GM18502 (cell line): Measurements from ENCODE around the gene TPM3.

ENCODE experiments used
- ATAC-seq: cut with Tn5 transposase; IDR thresholded peaks from one replicate; pipeline ENCODE4 v1.9.1; 2021; ENCODE audit warnings: mild to moderate bottlenecking; ENCODE audit not compliant: unreplicated experiment, poor library complexity

Gene TPM3

DNA sequence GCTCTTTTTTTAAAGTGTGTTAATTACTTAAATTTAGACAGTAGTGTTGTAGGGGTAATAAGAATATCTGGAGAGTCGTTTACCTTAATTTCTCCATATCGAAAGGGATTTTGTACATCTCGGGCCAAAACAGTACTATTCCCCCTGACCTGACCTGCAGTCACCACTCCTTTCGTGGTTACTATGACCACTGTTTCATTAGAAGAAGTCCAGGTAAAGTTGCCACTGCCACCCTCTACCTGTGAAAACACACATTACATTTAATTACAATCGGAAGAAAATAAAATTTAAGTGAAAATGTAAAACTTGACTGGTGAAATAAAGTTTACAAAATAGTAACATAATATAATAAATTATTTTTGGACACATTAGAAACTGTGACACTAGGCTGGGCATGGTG lies 74.3 kb downstream of the TPM3 start:
- ATAC-seq: no peak

DNA sequence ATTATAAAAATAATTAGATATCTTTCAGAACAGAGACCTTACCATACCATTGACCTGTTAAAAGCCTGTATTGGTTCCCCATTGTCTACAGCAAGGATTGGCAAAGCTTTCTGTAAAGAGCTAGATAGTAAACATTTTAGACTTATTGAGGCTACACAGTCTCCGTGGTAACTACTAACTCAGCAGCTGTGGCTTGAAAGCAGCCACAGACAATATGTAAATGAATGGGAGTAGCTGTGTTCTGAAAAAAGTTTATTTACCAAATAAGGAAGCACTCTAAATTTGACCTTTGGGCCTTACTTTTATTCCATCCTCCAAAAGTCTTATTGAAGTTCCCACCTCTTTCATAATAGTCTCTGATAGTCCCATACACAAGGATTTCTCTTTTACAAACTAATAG lies 76.7 kb downstream of the TPM3 start:
- ATAC-seq: no peak
